ENCODE data around the gene KRTAP10-2.

Gene KRTAP10-2

DNA sequence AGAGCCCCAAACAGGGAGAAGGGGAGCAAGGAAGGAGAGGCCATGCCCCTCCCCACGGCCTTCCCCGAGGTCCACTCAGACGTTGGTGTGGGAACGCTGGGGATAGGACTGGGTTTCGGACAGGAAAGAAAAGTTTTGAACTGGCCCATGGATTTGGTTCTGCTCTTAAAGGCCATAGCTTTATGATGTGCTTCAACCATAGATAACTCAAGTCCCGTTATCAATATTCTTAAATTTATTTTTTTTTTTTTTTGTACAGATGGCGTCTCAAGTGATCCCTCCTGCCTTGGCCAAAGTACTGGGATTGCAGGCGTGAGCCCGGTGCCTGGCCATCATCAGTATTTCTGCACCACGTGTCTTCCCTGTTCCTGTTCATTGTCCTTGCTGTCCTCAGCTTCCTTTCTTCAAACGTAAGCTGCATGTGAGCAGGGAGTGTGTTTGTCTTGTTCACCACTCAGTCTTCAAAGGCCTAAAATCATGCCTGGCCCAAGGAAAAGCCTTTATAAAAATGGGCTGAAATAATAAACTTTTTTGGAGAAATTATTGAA is 10.5 kb downstream of the KRTAP10-2 start:
- no peak for DNase-seq (ENCODE audit: low read depth in 2 of 2)

DNA sequence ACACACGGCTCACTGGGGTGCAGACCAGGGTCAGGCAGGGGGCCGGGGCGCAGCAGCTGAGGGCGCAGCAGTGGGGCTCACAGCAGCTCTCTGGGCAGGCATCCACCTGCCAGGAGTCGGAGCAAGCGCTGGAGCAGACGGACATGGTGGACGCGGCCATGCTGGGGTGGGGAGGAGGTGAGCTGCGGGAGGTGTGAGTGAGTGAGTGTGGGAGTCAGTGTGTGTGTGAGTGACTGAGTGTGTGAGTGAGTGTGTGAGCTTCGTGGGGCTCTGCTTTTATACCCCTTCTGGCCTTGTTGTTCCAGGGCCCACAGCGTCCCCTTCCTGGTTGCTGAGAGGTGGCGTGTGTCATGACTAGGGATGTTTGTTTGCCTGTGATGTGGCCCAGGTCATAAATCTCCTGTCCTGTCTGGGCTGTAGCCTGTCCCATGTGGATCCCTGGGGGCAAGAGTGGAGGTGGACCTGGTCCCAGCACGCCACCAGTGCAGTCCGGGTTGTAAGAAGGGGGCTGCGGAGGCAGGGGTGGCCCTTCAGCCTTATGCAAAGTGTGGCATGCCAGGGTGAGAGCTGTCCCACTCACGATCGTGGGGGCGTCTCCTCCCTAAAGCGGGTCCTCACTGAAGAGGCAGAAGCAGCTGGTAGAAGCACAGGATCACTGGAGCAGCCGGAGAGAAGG is 11.2 kb downstream of the KRTAP10-2 start, which contains the start of gene KRTAP10-1:
KRTAP10-1 (minus strand) TSS at position 205 of the 676 bp plus-strand sequence; CDS start at position 160, 45 bp downstream.
- DNase-seq (ENCODE audit: low read depth in 2 of 2) = no peak

DNA sequence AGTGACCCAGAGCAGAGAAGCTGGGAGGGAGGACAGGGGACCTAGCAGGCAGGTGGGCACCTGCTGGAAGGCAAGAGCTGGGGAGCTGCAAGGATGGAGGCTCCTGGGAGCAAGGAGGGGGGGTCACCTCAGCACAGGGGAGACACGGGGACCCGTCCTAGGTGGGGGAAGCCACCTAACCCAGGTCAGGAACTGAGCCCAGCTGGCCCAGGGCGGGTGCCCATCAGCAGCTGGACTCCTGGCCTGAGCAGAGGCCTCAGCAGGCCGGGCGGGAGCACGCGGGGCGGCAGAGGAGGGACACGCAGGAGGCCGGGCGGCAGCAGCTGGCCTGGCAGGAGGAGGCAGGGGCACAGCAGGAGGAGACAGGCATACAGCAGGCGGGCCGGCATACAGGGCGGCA is 12.3 kb downstream of the KRTAP10-2 start:
- DNase-seq (ENCODE audit: low read depth in 2 of 2) = no peak

DNA sequence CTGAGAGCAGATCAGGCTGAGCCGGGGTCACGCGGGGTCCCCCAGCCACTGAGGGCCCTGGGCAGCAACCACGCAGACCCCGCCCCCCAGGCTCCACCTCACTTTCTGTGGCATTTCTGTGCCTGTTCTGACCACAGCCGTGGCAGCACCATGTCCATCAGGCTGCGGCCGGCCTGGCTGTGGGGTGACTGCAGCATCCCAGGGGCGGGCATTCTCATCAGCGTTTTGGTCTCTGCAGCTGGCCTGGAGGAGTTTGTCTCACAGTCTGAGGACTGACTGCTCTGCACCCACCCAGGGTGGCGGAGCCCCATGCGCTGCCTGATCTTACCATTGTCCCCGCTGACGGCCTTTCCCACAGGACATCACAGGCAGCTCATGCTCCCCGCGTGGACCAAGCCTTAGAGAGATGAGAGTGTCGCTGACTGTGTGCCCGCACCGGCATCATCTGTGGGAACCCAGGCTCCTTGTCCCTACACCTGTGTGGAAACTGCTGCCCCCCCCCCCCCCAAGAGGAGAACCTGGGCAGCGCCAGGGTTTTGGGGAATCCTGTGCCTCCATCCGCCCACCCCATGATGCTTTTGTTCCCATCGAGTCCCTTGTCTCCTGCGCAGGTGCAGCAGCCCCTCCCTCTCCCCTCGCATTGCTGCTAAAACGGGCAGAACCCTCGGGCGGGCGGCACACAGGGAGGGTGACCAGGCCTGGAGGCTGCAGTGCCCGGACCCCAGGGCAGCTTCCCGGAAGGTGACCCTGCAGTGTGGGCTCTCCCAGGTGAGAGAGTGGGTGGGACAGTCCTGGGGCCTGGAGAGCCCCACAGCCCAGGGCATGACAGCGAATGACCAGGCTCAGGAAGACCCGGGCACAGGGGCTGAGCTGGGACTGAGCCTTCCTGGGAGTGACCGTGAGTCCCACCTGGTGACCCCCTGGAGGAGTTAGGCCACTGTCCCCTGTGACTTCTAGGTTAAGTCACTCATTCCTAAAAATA is 13.1 kb downstream of the KRTAP10-2 start:
- DNase-seq (ENCODE audit: low read depth in 2 of 2) = no peak

DNA sequence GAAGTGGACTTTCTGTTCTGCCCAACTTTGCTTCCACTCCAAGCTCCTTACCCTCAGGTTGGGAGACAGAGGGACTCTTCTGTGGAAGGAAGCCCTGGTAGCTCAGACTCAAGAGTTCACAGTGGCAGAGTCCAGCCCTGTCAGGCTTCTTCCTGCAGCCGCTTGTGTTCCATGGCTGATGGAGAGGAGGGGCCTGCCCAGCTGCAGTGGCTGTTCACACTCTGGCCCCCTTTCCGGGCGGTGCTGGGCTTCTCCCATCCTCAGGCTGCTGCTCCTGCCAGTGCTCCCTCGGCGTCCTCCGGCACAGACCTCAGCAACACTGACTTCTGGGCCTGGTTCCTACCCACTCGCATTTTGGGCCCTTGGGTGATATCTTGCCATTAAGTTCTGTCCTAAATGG is 15.3 kb downstream of the KRTAP10-2 start:
- DNase-seq (ENCODE audit: low read depth in 2 of 2) = no peak

DNA sequence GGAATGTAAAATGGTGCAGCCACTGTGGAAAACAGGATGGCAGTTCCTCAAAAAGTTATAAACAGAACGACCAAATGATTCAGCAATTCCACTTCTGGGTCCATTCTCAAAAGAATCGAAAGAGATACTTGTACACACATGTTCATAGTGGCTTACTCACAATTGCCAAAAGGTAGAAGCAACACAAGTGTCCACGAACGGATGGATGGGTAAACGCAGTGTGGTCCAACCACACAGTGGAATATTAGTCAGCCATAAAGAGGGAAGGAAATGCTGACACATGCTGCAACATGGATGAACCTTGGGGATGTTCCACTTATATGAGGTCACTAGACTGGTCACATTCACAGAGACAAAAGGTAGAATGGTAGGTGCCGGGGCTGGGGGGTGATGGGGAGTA is 16.6 kb downstream of the KRTAP10-2 start:
- no peak for DNase-seq (ENCODE audit: low read depth in 2 of 2)

DNA sequence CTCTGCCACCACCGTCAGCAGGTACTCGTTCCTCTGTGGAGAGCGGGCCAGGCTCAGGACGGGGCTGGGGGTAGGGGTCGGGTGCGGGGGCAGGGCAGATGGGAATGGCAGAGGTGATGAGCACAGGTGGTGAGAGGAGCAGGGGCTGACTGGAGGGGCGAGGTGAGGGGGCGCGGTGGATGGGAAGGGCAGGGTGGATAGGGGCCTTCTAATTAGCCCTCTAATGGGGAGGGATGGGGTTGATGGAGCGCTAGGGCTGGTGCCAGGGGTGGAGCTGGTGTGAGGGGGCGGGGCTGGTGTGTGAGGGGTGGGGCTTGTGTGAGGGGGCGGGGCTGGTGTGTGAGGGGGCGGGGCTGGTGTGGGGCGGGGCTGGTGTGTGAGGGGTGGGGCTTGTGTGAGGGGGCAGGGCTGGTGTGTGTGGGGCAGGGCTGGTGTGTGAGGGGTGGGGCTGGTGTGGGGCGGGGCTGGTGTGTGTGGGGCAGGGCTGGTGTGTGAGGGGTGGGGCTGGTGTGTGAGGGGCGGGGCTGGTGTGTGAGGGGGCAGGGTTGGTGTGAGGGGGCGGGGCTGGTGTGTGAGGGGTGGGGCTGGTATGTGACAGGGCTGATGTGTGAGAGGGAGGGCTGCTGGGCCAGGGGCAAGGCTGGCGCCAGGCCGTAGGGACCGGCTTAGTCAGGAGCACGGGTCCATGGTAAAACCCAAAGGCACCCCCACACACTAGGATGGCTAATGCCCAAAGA is 17.2 kb downstream of the KRTAP10-2 start:
- no peak for DNase-seq (ENCODE audit: low read depth in 2 of 2)

DNA sequence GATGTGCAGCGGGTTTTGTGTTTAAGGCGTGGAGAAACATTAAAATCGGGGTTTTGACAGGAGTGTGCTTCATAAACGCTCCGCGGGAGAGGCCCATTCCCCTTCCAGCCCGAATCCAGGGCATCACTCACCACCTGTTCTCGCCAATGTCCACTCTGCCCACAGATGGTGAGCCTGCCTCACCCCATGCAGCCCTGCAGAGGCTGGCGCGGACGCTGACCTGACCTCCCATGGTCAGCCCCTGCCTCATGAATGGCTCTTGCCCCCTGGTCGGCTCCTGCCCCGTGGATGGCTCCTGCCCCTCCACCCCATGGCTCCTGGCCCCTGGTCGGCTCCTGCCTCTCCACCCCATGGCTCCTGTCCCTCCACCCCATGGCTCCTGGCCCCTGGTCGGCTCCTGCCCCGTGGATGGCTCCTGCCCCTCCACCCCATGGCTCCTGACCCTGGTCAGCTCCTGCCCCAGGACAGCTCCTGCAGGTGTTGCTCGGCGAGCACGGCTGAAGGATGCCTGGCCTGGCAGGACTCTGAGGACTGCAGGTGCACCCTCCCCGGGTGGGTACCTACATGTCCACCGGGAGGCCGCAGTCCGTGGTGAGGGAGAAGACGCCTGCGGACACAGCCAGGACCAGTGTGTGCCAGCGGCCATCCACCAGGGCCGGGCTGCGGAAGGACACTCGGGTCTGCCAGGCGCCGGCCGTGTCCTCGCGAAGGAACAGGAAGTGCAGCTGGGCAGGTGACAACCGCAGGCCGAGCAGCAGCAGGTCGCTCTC is 18.0 kb downstream of the KRTAP10-2 start:
- DNase-seq (ENCODE audit: low read depth in 2 of 2) = no peak

DNA sequence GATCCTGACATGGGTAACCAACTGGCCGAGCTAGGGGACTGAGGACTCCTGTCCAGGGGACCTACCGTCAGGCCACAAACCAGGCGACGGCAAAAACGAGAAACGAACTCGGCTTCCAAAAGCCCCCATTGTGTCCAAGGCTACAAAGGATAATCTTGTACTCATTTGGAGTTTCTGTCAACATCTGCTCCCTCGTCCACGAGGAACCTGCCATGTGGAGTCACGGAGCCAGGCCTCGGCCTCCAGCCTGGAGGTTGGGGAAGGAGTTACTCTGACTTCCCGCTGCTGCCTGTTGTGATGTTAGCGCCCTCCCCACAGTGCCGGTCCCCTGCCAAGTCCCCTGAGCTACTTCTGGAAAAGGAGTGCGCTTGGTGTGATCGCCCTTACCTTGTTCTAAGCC is 18.6 kb downstream of the KRTAP10-2 start:
- DNase-seq (ENCODE audit: low read depth in 2 of 2) = no peak

DNA sequence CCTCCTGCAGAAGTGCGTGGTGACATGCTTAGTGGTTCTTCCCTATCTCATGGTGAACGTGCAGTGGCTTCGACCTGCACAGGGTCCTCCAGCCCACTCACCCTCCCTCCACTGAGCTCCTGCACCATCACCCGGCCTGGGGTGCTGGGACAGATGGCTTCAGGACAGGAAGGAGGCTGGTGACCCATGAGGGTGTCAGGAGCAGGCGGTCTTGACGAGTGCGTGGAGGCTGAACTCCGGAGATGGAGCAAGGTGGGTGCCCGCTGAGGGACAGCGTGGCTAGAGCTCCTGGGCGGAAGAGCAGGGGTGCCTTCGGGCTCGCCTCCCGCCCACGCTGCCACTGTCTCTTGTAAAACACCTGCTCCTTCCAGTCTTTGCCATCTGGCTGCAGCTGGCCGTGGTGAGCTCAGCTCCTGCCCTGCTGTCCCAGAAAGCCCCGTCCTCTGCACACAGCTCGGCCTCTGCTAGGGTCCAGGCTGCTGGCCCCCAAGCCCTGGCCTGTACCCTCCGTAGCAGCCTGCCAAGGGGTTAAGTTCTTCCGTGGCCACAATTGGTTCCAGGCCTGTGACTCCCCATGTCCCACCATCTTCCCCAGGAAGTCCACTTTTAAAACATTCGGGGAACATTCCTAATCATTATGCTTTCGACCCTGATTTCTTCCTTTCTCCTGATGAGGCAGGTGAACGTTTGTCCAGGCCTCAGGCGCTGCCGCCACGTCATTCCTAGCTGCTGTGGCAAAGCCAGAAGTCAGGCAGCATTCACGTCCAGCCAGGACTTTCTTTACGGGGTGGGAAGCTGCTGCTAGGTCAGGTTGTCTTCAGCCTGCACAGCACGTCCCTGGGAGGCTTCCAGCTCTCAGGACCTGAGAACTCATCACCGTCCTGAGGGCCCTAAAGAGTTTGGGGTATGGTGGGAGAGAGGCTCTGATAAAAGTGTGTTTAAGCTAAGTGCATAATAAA is 19.4 kb downstream of the KRTAP10-2 start:
- no peak for DNase-seq (ENCODE audit: low read depth in 2 of 2)

DNA sequence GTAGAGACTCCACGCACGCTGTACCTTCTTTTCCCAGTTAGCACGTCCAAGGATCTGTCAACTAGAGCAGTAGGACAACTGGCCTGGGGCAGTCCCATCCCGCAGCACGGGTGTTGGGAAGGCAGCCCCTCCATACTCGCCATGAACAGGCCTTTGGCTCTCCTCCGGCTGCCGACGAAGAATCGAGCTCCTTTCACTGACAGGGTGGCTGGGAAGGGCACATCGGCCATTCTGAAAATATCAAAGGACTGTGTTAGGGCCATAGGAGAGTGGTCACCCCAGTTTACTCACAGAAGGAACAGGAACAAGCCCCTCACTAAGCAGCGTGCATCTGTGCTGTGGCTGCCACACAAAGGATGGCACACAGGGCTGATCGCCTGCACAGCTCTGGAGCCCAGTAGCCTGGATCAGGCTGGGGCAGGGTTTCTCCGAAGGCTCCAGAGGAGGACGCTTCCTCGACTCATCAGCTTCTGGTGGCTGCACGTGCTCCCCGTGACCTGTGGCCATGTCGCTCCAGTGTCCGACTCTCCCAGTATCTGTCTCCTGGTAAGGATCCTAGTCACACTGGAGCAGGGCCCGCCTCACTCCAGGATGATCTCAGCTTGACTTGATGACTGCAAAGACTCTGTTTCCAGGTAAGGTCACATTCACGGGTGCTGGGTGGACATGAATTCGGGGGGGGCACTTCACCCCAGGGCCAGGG is 20.3 kb downstream of the KRTAP10-2 start:
- no peak for DNase-seq (ENCODE audit: low read depth in 2 of 2)

DNA sequence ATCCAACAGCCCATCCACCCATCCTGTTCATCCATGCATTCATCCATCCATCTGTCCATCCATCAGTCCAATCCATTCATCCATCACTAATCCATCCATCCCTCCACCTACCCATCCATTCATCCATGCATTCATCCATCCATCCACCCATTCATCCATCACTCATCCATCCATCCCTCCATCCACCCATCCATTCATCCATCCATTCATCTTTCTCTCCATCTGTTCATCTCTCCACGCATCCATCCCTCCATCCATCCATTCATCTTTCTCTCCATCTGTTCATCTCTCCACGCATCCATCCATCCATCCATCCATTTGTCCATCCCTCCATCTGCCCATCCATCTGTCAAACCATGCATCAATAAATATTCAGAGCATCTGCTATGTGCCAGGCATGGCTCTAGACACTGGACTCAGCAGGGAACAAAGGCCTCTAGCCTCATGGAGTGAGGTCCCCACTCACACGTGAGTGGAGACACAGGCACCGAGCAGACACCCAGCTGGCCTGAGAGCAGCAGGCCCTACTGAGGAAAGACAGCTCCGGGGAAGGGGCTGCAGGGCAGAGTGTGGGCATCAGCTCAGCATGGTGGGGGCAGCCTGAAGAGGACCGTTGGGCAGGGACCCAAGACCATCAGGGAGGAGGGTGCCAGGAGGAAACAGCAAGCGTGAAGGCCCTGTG is 20.9 kb downstream of the KRTAP10-2 start:
- DNase-seq (ENCODE audit: low read depth in 2 of 2) = no peak

DNA sequence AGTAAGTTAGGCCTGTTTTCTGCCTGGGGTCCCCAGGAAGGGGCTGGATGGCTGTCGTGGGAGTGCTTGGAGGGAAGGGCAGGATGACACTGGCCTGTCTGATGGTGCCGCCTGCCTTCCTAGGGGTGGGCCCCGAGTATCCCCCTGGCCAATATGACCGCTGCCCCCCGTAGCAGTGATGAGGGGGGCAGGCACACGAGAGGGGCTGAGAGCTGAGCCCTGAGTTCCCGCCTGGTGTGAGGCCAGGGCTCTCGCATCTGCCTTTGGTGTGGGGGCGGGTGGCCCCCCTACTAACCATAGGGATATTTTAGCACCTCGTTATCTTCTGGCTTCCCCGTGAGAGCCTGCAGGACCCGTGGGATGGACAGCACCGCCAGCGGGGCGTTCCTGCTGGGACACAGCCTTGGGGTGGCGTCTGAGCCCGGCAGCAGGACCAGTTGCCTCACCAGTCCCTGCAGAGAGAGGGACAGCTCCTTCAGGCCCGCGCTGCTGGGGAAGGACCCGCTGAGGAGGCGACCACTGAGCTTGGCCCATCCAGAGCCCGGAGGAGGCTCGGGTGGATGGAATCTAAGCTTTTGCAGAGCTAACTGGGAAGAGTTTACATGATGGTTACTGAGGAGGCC is 21.7 kb downstream of the KRTAP10-2 start:
- DNase-seq (ENCODE audit: low read depth in 2 of 2) = no peak

DNA sequence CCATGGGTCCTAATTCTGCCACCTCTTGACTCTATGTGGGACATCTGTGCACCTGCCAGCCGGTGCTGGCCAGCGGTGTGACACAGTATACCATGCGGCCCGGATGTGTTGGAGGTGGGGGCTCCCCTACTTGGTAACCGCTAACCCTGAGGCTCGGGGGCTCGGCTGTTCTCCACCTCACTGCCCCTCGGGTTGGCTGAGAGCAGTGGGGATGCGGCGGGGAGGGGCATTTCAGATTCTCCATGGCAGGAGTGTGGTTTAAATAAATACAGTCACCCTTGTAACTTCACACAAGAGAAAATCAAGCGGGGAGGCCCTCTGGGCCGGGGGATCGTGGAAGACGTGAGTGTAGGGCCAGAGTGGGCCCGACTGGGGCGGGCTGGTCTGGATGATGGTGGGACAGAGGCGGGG is 22.3 kb downstream of the KRTAP10-2 start:
- DNase-seq (ENCODE audit: low read depth in 2 of 2) = no peak

DNA sequence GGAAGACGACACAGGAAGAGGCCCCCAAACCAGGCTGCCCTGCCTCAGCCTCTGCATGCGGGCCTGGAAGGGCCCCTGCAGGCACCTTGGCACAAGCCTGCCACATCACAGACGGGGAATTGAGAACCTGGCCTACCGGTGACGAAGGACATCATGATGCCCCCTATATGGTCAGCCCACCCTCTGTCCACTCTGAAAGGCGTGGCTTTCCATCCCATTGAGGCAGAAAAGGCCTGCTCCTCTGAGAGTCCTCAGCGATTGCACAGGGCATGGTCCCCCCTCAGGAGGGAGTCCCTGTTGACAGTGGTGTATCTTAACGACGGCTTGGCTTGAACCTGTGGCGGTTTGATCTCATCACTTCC is 22.7 kb downstream of the KRTAP10-2 start:
- DNase-seq (ENCODE audit: low read depth in 2 of 2) = no peak

DNA sequence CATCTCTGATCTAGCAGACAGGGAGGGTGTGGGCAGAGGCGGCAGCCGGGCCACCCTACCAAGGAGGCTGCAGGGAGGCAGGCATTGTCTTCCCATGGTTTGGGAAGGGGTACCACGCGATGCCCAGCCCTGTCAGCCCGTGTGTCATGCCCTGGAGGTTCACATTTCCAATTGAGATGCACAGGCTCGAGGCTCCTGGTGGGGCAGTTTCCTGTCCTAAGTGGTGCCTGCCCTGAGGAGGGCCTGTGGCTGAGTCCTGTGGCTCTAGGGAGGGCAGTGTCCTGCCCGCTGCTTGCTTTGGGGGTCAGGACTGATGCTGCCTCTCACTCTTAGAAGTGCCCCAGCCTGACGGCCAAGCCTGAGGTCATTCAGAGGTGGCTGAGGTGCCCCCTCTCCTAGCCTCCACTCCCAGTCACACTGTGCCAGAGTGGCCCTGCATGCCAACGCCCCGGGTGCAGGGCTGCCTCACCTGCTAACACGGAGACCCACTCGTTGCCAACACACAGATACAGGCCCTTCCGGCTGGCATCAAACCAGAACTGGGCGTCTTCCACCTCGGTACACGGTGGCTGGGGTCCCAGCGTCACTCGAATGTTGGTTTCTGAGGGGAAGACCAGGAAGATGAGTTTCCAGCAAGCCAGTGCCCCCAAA is 23.2 kb downstream of the KRTAP10-2 start:
- no peak for DNase-seq (ENCODE audit: low read depth in 2 of 2)

DNA sequence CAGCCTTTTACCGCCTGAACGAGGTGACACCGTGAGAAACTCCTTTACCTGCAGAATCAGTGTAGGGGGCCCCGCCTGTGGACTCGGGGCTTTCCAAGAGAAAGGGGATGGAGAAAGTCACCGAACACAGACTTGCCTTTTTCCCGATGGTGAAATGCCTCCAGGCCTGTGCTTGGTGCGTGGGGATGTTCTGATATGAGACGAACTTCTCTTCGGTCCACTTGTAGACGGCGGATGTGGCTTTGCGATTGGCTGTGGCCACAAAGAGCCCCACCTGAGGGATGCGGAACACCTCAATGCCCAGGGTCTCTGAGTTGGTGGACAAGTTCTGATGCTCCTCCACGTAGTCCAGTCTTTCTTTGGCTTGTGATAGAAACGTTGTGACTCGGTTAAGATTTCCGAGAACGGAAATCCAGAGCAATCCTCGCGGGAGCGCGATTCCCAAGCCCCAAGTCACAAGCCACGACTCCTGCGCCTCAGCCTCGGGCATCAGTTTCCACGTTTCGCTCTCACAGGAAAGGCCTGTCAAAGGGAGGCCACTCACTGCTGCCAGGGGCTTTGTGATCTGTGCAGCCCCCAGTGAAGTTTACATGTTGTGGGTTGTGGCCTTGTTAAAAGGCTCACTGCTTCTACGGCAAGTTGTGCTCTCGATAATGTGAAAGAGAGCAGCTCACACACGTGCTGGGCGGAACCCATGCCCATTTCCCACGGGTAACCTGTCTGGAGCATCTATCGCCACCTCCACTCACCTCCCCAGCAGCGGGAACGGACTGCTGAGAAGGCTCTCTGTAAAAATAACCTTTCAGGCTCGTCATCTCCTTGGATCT is 23.9 kb downstream of the KRTAP10-2 start:
- no peak for DNase-seq (ENCODE audit: low read depth in 2 of 2)

Measured in stimulated activated CD8-positive, alpha-beta memory T cell treated with anti-CD3 and anti-CD28 coated beads, Interleukin-15, amount 100 ng/mL, for 48 hours (primary cell).